ENCODE results near the gene FOXC1. TPM values are rescaled to one million over a fixed set of nuclear protein-coding genes. Genes with fewer than 3 reads are reported as not detected.

FOXC1 gene
- total and polyA plus RNA-seq, 2 donors (not counting 1 experiment from before 2014, with no cell fraction given), result 0.04 to 0.52 TPM

DNA sequence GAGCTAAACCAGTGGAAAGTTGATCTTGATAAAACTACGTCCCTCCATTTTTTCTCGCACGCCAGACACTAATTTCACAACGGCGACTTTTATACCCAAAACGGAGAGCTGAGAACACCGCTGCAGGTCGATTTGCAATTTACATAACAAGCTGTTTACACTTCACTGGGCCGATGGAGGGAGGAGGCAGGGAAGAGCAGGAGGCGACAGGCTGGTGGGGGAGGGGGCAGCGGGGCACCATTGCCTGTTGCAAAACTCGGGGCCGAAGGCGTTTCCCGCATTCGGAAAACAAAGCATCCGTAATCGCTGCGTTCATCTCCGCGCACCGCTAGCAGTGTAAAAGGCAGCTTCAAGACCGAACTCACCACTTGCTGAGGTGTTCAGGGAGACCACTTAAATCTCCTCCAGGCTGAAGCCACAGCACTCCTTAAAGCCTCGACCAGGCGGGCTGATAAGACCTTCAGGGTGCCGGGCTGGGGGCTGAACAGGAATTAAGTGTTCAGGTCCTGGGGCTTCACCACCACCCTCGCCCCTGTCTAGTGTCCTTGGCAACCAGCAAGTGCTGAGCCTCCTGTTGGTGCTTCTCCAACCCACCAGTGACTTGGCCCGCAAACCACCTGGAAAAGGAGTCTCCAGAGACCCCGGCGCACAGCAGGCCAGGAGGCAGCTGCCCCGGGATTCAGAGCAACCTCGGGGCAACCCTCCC lies 2.0 kb upstream of the FOXC1 start:
- Histone ChIP-seq H3K9me3 (ENCODE audit: control extremely low read depth in 1 of 3, control insufficient read depth in 2 of 3, insufficient read depth in 1 of 3, low read length in 2 of 3) (peaks cover 0 to 44% (median 6%) of the 10 kb centered on the region in 3 donors), H3K4me3 (ENCODE audit: control extremely low read depth in 1 of 5, extremely low read depth in 1 of 5, insufficient read depth in 1 of 5, low read depth in 2 of 5, low read length in 4 of 5) (peak overlapping the region in 1 of 5 experiments; percentile 43), H3K4me1 (ENCODE audit: control insufficient read depth in 2 of 2, insufficient read depth in 2 of 2, low read length in 2 of 2) (peaks cover 62 to 68% of the 10 kb centered on the region in 2 donors), H3K27me3 (replicated peaks in 1 of 4; ENCODE audit: control extremely low read depth in 1 of 4, control insufficient read depth in 3 of 4, insufficient read depth in 4 of 4, low read length in 3 of 4) (peaks cover 0 to 78% (median 58%) of the 10 kb centered on the region in 4 experiments), H4K20me1 (ENCODE audit: control insufficient read depth, insufficient read depth, low read length, poor library complexity, severe bottlenecking) (no peaks in the 10 kb centered on the region), H3K36me3 (replicated peaks in 1 of 2; ENCODE audit: control extremely low read depth in 1 of 2, control insufficient read depth in 1 of 2, extremely low read depth in 1 of 2, insufficient read depth in 2 of 2, low read length in 1 of 2) (no peaks in the 10 kb centered on the region), H3K4me2 (replicated peaks; ENCODE audit: low read depth, low read length, poor library complexity, severe bottlenecking) (peak overlapping the region; percentile 85), H3K27ac (ENCODE audit: low read length in 2 of 2) (no peak overlapping the region), H2AFZ (ENCODE audit: insufficient read depth, low read depth, low read length, poor library complexity, severe bottlenecking) (no peak overlapping the region), H3K79me2 (ENCODE audit: control insufficient read depth, insufficient read depth, low read length) (no peaks in the 10 kb centered on the region), H3K9ac (ENCODE audit: low read length) (peak overlapping the region; percentile 13)
- no peaks in the 10 kb centered on the region for H3K9me3 Mint-ChIP-seq (ENCODE audit: insufficient read depth)
- ATAC-seq (ENCODE audit: low read depth), result no peak
- peaks cover 60% of the 10 kb centered on the region for H3K27me3 Mint-ChIP-seq
- intact Hi-C loops (cut with micrococcal nuclease), result loop anchor here (2.0 kb wide), 1 partner anchor 19 kb away; no protein-coding TSS in a partner anchor
- 5% methylated on average over 25 of the region's 32 CpGs for WGBS (ENCODE audit: insufficient coverage)
- peak overlapping the region; percentile 77 for H3K4me3 Mint-ChIP-seq
- TF ChIP-seq CTCF (IDR thresholded peaks at IDR 0.05) (no peak), EZH2 (IDR thresholded peaks at IDR 0.05; ENCODE audit: borderline replicate concordance, insufficient read depth, low read depth, low read length, poor library complexity, severe bottlenecking) (no peak)
- H3K27ac Mint-ChIP-seq, result no peak overlapping the region
- POLR2A ChIA-PET, result no interaction called here
- peaks cover 45% of the 10 kb centered on the region for H3K4me1 Mint-ChIP-seq
- CTCF ChIA-PET, result interaction anchor here (0.8 to 4.9 kb wide), 9 partner anchors 10 to 1087 kb away, joined by 3 to 29 read pairs (median 7); no protein-coding TSS in a partner anchor
- peak; percentile 69 for DNase-seq

Data from B cell (primary cell).